ENCODE measurements around the gene MEF2B. TPM values are rescaled to one million over a fixed set of nuclear protein-coding genes. Genes with fewer than 3 reads are reported as not detected.

The MEF2B gene
- total and polyA plus RNA-seq, 10 of the 15 experiments (the other 5 are each of a cell fraction or from before 2014, with no cell fraction given) = 0.09 to 33.0 (median 8.9) TPM

DNA sequence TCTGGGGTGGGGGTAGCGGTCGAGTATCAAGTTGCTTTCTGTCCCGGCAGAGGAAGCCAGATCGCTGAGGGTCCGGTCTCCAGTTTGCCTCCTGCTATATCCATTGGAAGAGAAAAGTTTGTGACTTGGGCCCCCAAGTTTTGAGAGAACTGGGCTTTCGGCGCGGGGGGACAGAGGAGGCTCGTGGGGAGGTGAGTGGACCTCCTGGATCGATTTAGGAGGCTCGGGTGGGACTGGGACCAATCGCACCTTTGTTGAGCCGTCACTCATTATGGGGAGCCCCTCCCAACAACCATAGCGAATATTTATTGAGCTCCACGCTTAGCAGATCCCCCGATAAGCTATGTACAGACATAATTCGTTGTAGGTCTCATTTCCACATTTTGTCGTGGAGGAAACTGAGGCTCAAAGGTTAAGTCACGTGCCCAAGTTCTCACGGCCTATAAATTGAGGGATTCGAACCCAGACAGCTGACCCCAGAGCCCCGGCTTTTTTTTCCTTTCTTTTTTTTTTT is 22.9 kb upstream of the MEF2B start (continued):
- peak; percentile 78 to 88 for TF ChIP-seq BHLHE40 (IDR thresholded peaks at IDR 0.05; ENCODE audit: borderline replicate concordance in 1 of 2, low read depth in 2 of 2, low read length in 1 of 2)
- TF ChIP-seq, protein P1, sequence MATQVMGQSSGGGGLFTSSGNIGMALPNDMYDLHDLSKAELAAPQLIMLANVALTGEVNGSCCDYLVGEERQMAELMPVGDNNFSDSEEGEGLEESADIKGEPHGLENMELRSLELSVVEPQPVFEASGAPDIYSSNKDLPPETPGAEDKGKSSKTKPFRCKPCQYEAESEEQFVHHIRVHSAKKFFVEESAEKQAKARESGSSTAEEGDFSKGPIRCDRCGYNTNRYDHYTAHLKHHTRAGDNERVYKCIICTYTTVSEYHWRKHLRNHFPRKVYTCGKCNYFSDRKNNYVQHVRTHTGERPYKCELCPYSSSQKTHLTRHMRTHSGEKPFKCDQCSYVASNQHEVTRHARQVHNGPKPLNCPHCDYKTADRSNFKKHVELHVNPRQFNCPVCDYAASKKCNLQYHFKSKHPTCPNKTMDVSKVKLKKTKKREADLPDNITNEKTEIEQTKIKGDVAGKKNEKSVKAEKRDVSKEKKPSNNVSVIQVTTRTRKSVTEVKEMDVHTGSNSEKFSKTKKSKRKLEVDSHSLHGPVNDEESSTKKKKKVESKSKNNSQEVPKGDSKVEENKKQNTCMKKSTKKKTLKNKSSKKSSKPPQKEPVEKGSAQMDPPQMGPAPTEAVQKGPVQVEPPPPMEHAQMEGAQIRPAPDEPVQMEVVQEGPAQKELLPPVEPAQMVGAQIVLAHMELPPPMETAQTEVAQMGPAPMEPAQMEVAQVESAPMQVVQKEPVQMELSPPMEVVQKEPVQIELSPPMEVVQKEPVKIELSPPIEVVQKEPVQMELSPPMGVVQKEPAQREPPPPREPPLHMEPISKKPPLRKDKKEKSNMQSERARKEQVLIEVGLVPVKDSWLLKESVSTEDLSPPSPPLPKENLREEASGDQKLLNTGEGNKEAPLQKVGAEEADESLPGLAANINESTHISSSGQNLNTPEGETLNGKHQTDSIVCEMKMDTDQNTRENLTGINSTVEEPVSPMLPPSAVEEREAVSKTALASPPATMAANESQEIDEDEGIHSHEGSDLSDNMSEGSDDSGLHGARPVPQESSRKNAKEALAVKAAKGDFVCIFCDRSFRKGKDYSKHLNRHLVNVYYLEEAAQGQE (IDR thresholded peaks at IDR 0.05; ENCODE audit: low read depth, low read length) = 0 out of 2 replicates have a peak, but pooled peaks have one; percentile 18
- TF ChIP-seq SRF (IDR thresholded peaks at IDR 0.05; ENCODE audit: low read depth in 2 of 2, low read length in 2 of 2) = no peak
- TF ChIP-seq PKNOX1 (IDR thresholded peaks at IDR 0.05) = peak; percentile 92
- TF ChIP-seq ZNF622 (IDR thresholded peaks at IDR 0.05) = no peak
- peak; percentile 56; the same call in 1 of the 2 replicates for TF ChIP-seq RB1 (IDR thresholded peaks at IDR 0.05; ENCODE audit: borderline replicate concordance)
- TF ChIP-seq PML (IDR thresholded peaks at IDR 0.05; ENCODE audit: low read length) = peak; percentile 41; the same call in 1 of the 2 replicates
- TF ChIP-seq SIX5 (IDR thresholded peaks at IDR 0.05; ENCODE audit: low read depth, low read length, severe bottlenecking) = no peak
- TF ChIP-seq MYC (IDR thresholded peaks at IDR 0.05; ENCODE audit: insufficient read depth, insufficient read length, insufficient replicate concordance, low read length, severe bottlenecking) = no peak
